IPS DF 4.7 (cell line): Measurements from ENCODE around the gene FAT3.

Experiments used
- DNase-seq: peaks from one replicate; pipeline ENCODE4 v3.0.0-alpha.2; 2013; ENCODE audit warnings: low spot score; ENCODE audit errors: extremely low read depth

FAT3 gene

GRCh38 chr11:92224407-92225124 is at the start of gene FAT3:
FAT3 (plus strand) TSS chr11:92224818; CDS start chr11:92352113, 127,295 bp downstream.
- DNase-seq = no peak

- DNase-seq = no peak
Measured at GRCh38 chr11:92179017-92179670, 45.5 kb upstream of the FAT3 start.

GRCh38 chr11:92180226-92180625 is 44.4 kb upstream of the FAT3 start:
- no peak for DNase-seq

GRCh38 chr11:92180664-92181251 is 43.9 kb upstream of the FAT3 start:
- no peak for DNase-seq

GRCh38 chr11:92190535-92191206 is 33.9 kb upstream of the FAT3 start:
- no peak for DNase-seq

- DNase-seq = no peak
Measured at GRCh38 chr11:92192141-92192540, 32.5 kb upstream of the FAT3 start.

- no peak for DNase-seq
Measured at GRCh38 chr11:92198268-92198667, 26.4 kb upstream of the FAT3 start.

- no peak for DNase-seq
Measured at GRCh38 chr11:92199991-92200390, 24.6 kb upstream of the FAT3 start.

GRCh38 chr11:92204731-92205130 is 19.9 kb upstream of the FAT3 start:
- no peak for DNase-seq

GRCh38 chr11:92206441-92206840 is 18.2 kb upstream of the FAT3 start:
- no peak for DNase-seq

GRCh38 chr11:92211576-92212167 is 12.9 kb upstream of the FAT3 start:
- no peak for DNase-seq

GRCh38 chr11:92212530-92212929 is 12.1 kb upstream of the FAT3 start:
- DNase-seq = no peak

GRCh38 chr11:92216789-92217188 is 7.8 kb upstream of the FAT3 start:
- peak; percentile 80 for DNase-seq

GRCh38 chr11:92219476-92219875 is 5.1 kb upstream of the FAT3 start:
- DNase-seq = no peak

- DNase-seq = no peak
Measured at GRCh38 chr11:92222701-92223100, 1.9 kb upstream of the FAT3 start.

GRCh38 chr11:92224054-92224406 is 588 bp upstream of the FAT3 start:
- no peak for DNase-seq

GRCh38 chr11:92225125-92225567 is 528 bp downstream of the FAT3 start:
- no peak for DNase-seq

GRCh38 chr11:92225568-92226330 is 1.1 kb downstream of the FAT3 start:
- no peak for DNase-seq

- DNase-seq = no peak
Measured at GRCh38 chr11:92226331-92227229, 2.0 kb downstream of the FAT3 start.

- no peak for DNase-seq
Measured at GRCh38 chr11:92227230-92227814, 2.7 kb downstream of the FAT3 start.
